Cardiac muscle cell (in vitro differentiated cells and primary cell): Measurements from ENCODE around the gene RAD1. TPM values are rescaled to one million over a fixed set of nuclear protein-coding genes. Genes with fewer than 3 reads are reported as not detected.

ENCODE experiments used
- DNase-seq, 2 donors: peaks; one replicate each; pipeline versions ENCODE4 v3.0.0 to v3.0.0-alpha.2; 2010 to 2017; ENCODE audit warnings: low read depth in 1 of 2, low spot score in 1 of 2
- H3K27ac ChIP-seq: fragments of 200-600 bp; sonication (generic); 2 replicates; pipeline ENCODE4 v1.5.1; 2016
- H3K27me3 ChIP-seq: fragments of 200-600 bp; sonication (generic); 2 replicates; pipeline ENCODE4 v1.6.0; 2016; ENCODE audit warnings: control low read depth
- H3K36me3 ChIP-seq: fragments of 200-600 bp; sonication (generic); 2 replicates; pipeline ENCODE4 v1.5.1; 2016; ENCODE audit warnings: control low read depth
- H3K4me1 ChIP-seq: fragments of 200-600 bp; sonication (generic); 2 replicates; pipeline ENCODE4 v1.8.1; 2017; ENCODE audit warnings: low read depth, mild to moderate bottlenecking, mixed run types
- H3K4me3 ChIP-seq: fragments of 200-600 bp; sonication (generic); 2 replicates; pipeline ENCODE4 v1.5.1; 2016; ENCODE audit warnings: mild to moderate bottlenecking
- H3K9me3 ChIP-seq: fragments of 200-600 bp; sonication (generic); 2 replicates; pipeline ENCODE4 v1.5.1; 2017; ENCODE audit warnings: low read depth, mild to moderate bottlenecking, control low read depth
- polyA plus RNA-seq: library from polyadenylated mRNA; unstranded; fragments of >200 nt; fragmentation: Nextera tagmentation; extraction: Ambion mirVana; gene quantifications from 2 replicates; pipeline ENCODE4 v1.2.1, GENCODE V29; 2016
- total RNA-seq: library from RNA; depleted of rRNA; stranded (reverse); fragments of >200 nt; gene quantifications from 2 replicates; pipeline ENCODE4 v1.2.3, GENCODE V29; 2016
- TF ChIP-seq, protein P1 (sequence below): IDR thresholded peaks from 2 replicates; pipeline ENCODE4 v1.5.1; 2012; ENCODE audit warnings: low read depth, mild to moderate bottlenecking, low read length

RAD1 gene
- total and polyA plus RNA-seq, 2 experiments from 2014 or later: 14.1 to 35.1 TPM

DNA sequence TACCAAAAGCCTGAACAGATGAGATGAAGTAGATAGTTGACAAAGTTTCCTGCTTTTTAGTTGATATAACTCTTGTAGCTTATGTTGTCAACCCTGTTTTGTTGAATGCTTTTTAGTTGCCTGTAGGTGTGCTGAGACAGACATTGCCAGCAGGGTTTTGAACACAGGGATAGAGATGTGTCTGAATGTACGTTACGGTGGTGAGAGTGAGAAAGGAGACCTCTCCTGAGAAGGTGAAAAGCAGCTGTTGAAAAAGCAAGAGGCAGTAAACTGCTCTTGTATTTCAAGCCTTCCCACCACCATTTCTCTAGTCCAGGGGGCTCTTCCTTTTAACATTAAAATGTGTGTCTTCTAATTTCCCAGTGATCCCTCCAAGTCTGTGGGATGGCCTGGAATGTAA, 28.7 kb upstream of the RAD1 start:
- Histone ChIP-seq H3K36me3 (peaks cover 49% of the 10 kb centered on the region), H3K9me3 (no peaks in the 10 kb centered on the region), H3K4me1 (no peaks in the 10 kb centered on the region), H3K27me3 (no peaks in the 10 kb centered on the region), H3K4me3 (no peak overlapping the region), H3K27ac (no peak overlapping the region)
- TF ChIP-seq, protein P1, sequence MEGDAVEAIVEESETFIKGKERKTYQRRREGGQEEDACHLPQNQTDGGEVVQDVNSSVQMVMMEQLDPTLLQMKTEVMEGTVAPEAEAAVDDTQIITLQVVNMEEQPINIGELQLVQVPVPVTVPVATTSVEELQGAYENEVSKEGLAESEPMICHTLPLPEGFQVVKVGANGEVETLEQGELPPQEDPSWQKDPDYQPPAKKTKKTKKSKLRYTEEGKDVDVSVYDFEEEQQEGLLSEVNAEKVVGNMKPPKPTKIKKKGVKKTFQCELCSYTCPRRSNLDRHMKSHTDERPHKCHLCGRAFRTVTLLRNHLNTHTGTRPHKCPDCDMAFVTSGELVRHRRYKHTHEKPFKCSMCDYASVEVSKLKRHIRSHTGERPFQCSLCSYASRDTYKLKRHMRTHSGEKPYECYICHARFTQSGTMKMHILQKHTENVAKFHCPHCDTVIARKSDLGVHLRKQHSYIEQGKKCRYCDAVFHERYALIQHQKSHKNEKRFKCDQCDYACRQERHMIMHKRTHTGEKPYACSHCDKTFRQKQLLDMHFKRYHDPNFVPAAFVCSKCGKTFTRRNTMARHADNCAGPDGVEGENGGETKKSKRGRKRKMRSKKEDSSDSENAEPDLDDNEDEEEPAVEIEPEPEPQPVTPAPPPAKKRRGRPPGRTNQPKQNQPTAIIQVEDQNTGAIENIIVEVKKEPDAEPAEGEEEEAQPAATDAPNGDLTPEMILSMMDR: no peak
- no peak for DNase-seq

DNA sequence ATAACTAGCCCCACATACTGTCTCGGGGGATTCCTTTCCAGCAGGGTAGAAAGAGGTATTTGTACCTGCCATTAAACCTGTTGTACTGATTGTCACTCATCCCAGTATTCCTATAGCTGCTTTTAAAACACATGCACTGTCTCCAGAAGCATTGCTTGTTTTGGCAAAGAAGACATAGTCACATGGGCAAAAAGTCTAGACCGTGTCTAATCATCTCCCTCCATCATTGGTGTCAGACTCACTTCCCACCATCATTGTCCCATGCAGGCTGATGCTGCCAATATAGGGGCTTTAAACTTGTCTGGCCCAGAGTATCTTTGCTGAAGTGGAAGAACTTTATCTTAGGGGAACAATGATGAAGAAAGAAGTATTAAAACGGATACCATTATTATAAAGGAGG, 26.6 kb upstream of the RAD1 start:
- no peak overlapping the region for H3K4me3 ChIP-seq
- TF ChIP-seq, protein P1: no peak
- H3K27me3 ChIP-seq: no peaks in the 10 kb centered on the region
- no peaks in the 10 kb centered on the region for H3K9me3 ChIP-seq
- no peaks in the 10 kb centered on the region for H3K4me1 ChIP-seq
- no peak for DNase-seq
- no peak overlapping the region for H3K27ac ChIP-seq
- H3K36me3 ChIP-seq: peaks cover 58% of the 10 kb centered on the region

DNA sequence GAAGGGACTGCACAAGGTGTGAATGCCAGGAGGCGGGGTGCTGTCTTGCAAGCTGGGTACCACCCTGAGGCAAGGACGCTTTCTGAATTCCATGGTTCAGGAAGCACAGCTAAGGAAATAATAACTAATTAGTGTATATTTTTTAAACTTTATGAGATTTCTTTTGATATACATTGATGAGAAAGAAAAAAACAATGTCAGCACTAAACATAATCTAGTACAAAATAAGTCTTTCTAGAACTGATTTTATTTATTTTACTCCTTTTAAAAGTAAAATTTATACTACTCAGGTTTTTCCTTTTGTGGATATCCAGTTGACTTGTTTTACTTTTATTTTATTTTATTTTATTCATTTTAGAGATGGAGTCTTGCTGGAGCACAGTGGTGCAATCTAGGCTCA, 17.6 kb upstream of the RAD1 start:
- no peak overlapping the region for H3K4me3 ChIP-seq
- peaks cover 8% of the 10 kb centered on the region for H3K4me1 ChIP-seq
- H3K36me3 ChIP-seq: peaks cover 29% of the 10 kb centered on the region
- H3K27me3 ChIP-seq: no peaks in the 10 kb centered on the region
- no peak overlapping the region for H3K27ac ChIP-seq
- no peaks in the 10 kb centered on the region for H3K9me3 ChIP-seq
- no peak for DNase-seq
- TF ChIP-seq, protein P1: no peak

DNA sequence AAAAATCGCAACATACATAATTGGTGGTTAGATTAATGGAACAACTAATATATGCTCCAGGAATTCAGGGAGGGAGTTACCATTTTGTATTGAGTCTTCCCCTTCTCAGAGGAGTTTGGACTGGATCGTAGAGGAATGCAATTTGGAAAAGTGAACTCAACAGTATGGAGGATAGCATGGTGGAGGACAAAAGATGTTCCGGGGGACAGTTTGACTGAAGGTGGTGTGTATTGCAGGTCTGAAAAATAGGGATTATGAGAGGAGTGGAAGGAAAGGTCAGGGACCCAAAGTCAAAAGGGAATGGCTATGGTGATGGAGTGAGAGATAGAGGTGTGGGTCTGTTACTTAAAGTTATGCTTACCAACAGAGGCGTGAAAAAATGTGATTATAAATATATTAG, 15.6 kb upstream of the RAD1 start:
- peak overlapping the region; percentile 95 for H3K27ac ChIP-seq
- no peak for DNase-seq
- no peaks in the 10 kb centered on the region for H3K9me3 ChIP-seq
- TF ChIP-seq, protein P1: no peak
- peaks cover 16% of the 10 kb centered on the region for H3K36me3 ChIP-seq
- H3K27me3 ChIP-seq: no peaks in the 10 kb centered on the region
- H3K4me3 ChIP-seq: peak overlapping the region; percentile 88
- peaks cover 8% of the 10 kb centered on the region for H3K4me1 ChIP-seq

DNA sequence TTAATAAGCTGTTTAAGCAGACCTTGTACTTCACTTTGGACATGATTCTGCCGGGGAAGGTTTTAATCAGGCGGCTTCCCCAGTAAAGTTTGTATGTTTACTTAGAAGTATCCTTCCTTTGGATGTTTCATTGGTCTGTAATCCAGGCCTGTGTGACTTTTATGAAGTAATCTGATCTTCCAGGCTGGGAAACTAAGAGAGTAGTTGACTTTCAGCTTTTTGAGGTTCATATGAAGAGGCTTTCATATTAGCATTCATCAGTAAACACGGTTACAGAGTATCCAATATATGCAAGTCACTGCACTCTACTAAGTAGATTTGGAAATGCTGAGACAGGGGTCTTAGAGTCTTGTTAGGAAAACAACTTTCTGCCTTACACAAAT, 15.1 kb upstream of the RAD1 start:
- peak in 1 of 2 donors; percentile 19 for DNase-seq
- TF ChIP-seq, protein P1: no peak
- peak overlapping the region; percentile 88 for H3K4me3 ChIP-seq
- H3K27ac ChIP-seq: peak overlapping the region; percentile 95
- no peaks in the 10 kb centered on the region for H3K9me3 ChIP-seq
- H3K36me3 ChIP-seq: peaks cover 16% of the 10 kb centered on the region
- H3K27me3 ChIP-seq: no peaks in the 10 kb centered on the region
- peaks cover 8% of the 10 kb centered on the region for H3K4me1 ChIP-seq
